Measurements from ENCODE around the gene RPRD1B.

DNA sequence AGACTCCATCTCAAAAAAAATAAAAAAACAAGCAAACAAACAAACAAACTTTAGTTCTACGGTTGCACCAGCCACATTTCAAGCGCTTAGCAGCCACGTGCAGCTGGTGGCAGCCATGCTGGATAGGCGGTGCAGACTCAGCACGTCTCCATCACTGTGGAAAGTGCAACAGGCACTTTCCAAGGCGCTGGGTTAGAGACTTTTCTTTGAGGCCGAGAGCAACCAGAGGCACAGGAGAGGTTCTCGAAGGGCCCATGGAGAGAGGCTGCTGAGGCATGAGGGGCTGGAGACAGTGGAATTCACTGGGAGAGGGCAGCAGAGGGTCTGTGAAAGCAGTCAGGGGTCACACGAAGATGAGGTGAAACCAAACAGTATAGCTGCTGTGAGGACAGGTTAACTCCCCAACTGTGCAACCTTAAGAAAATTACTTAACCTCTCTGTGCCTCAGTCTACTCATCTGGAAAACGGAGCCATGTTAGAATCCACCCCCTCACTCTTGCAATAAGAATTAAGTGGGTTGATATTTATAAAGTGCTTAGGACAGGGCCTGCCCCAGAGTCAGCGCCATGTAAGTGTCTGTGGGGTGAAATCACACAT is 104.0 kb downstream of the RPRD1B start:
- no peak for TF ChIP-seq EZH2 (optimal IDR thresholded peaks at IDR 0.05; ENCODE audit: low read depth, low read length)
- TF ChIP-seq, protein P1, sequence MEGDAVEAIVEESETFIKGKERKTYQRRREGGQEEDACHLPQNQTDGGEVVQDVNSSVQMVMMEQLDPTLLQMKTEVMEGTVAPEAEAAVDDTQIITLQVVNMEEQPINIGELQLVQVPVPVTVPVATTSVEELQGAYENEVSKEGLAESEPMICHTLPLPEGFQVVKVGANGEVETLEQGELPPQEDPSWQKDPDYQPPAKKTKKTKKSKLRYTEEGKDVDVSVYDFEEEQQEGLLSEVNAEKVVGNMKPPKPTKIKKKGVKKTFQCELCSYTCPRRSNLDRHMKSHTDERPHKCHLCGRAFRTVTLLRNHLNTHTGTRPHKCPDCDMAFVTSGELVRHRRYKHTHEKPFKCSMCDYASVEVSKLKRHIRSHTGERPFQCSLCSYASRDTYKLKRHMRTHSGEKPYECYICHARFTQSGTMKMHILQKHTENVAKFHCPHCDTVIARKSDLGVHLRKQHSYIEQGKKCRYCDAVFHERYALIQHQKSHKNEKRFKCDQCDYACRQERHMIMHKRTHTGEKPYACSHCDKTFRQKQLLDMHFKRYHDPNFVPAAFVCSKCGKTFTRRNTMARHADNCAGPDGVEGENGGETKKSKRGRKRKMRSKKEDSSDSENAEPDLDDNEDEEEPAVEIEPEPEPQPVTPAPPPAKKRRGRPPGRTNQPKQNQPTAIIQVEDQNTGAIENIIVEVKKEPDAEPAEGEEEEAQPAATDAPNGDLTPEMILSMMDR (IDR thresholded peaks at IDR 0.05; ENCODE audit: low read length): no peak
